HEK293 (cell line): ENCODE results near the gene FAM83D.

Source experiments
- ZNF132 ChIP-seq: fragments of 450-650 bp; formaldehyde crosslinking; IDR thresholded peaks from 2 replicates; pipeline ENCODE4 v1.5.1; 2017; ENCODE audit warnings: missing biosample characterization, missing genetic modification characterization, borderline replicate concordance
- ZNF138 ChIP-seq: fragments of 450-650 bp; formaldehyde crosslinking; IDR thresholded peaks from 2 replicates; pipeline ENCODE4 v1.5.1; 2016; ENCODE audit warnings: missing biosample characterization, missing genetic modification characterization, borderline replicate concordance
- ZNF184 ChIP-seq: fragments of 450-650 bp; IDR thresholded peaks from 2 replicates; pipeline ENCODE4 v1.5.1; 2018; ENCODE audit warnings: missing biosample characterization, mild to moderate bottlenecking, missing genetic modification characterization
- ZNF274 ChIP-seq, 2 experiments: fragments of 200-500 bp in 1 of 2; fragments of 450-650 bp in 1 of 2; sonication (Bioruptor generic) in 1 of 2; formaldehyde crosslinking in 1 of 2; IDR thresholded peaks; 2 replicates each; pipeline versions ENCODE4 v1.5.1 to v1.6.1; 2014 to 2016; ENCODE audit warnings: borderline replicate concordance in 1 of 2, inconsistent platforms in 1 of 2, low read length in 1 of 2, missing biosample characterization in 1 of 2, missing genetic modification characterization in 1 of 2
- ZNF510 ChIP-seq: fragments of 450-650 bp; formaldehyde crosslinking; IDR thresholded peaks from 2 replicates; pipeline ENCODE4 v1.5.1; 2018; ENCODE audit warnings: mild to moderate bottlenecking, missing genetic modification characterization, missing biosample characterization; ENCODE audit not compliant: insufficient replicate concordance
- TF ChIP-seq, protein P1 (sequence below): fragments of 450-650 bp; formaldehyde crosslinking; IDR thresholded peaks from 2 replicates; pipeline ENCODE4 v1.5.1; 2016; ENCODE audit warnings: missing biosample characterization, missing genetic modification characterization
- TF ChIP-seq, protein P2 (sequence below): sonication (generic); formaldehyde crosslinking; IDR thresholded peaks from 2 replicates; pipeline ENCODE4 v1.8.1; 2022; ENCODE audit warnings: mild to moderate bottlenecking, moderate library complexity, missing genetic modification reagents
- TF ChIP-seq, protein P3 (sequence below): fragments of 450-650 bp; formaldehyde crosslinking; IDR thresholded peaks from 2 replicates; pipeline ENCODE4 v1.5.1; 2016; ENCODE audit warnings: missing biosample characterization, missing genetic modification characterization
- TF ChIP-seq, protein P4 (sequence below): fragments of 450-650 bp; formaldehyde crosslinking; IDR thresholded peaks from 2 replicates; pipeline ENCODE4 v1.5.1; 2016; ENCODE audit warnings: missing biosample characterization, missing genetic modification characterization

DNA sequence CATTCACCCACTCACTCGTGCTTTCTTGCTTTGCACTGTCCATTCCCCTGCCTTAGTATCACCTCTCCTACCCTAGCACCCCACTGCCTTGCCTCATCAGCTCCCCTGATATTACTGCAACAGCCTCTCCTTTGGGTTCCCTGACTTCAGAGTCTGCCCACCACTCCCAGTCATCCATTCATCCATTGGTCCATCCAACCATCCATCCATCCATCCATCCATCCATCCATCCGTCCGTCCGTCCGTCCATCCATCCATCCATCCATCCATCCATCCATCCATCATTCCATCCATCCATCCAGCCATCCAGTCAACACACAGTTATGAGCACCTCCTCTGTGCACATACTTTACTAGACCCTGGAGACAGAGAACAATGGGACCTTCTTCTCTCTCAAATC is 22.9 kb upstream of the FAM83D start:
- TF ChIP-seq, protein P1, sequence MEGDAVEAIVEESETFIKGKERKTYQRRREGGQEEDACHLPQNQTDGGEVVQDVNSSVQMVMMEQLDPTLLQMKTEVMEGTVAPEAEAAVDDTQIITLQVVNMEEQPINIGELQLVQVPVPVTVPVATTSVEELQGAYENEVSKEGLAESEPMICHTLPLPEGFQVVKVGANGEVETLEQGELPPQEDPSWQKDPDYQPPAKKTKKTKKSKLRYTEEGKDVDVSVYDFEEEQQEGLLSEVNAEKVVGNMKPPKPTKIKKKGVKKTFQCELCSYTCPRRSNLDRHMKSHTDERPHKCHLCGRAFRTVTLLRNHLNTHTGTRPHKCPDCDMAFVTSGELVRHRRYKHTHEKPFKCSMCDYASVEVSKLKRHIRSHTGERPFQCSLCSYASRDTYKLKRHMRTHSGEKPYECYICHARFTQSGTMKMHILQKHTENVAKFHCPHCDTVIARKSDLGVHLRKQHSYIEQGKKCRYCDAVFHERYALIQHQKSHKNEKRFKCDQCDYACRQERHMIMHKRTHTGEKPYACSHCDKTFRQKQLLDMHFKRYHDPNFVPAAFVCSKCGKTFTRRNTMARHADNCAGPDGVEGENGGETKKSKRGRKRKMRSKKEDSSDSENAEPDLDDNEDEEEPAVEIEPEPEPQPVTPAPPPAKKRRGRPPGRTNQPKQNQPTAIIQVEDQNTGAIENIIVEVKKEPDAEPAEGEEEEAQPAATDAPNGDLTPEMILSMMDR, result no peak
- TF ChIP-seq, protein P2, sequence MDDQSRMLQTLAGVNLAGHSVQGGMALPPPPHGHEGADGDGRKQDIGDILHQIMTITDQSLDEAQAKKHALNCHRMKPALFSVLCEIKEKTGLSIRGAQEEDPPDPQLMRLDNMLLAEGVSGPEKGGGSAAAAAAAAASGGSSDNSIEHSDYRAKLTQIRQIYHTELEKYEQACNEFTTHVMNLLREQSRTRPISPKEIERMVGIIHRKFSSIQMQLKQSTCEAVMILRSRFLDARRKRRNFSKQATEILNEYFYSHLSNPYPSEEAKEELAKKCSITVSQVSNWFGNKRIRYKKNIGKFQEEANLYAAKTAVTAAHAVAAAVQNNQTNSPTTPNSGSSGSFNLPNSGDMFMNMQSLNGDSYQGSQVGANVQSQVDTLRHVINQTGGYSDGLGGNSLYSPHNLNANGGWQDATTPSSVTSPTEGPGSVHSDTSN (CRISPR knock-in tag), result no peak
- no peak for TF ChIP-seq ZNF138
- no peak for TF ChIP-seq ZNF274 (IDR thresholded peaks at IDR 0.05; ENCODE audit: low read length)
- no peak for TF ChIP-seq ZNF274 (tag by site-specific recombination; IDR thresholded peaks at IDR 0.05; ENCODE audit: borderline replicate concordance)
- TF ChIP-seq, protein P3, sequence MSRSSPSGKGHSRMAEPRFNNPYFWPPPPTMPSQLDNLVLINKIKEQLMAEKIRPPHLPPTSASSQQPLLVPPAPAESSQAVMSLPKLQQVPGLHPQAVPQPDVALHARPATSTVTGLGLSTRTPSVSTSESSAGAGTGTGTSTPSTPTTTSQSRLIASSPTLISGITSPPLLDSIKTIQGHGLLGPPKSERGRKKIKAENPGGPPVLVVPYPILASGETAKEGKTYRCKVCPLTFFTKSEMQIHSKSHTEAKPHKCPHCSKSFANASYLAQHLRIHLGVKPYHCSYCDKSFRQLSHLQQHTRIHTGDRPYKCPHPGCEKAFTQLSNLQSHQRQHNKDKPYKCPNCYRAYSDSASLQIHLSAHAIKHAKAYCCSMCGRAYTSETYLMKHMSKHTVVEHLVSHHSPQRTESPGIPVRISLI (tag by site-specific recombination), result no peak
- no peak for TF ChIP-seq ZNF184 (tag by site-specific recombination)
- TF ChIP-seq, protein P4, sequence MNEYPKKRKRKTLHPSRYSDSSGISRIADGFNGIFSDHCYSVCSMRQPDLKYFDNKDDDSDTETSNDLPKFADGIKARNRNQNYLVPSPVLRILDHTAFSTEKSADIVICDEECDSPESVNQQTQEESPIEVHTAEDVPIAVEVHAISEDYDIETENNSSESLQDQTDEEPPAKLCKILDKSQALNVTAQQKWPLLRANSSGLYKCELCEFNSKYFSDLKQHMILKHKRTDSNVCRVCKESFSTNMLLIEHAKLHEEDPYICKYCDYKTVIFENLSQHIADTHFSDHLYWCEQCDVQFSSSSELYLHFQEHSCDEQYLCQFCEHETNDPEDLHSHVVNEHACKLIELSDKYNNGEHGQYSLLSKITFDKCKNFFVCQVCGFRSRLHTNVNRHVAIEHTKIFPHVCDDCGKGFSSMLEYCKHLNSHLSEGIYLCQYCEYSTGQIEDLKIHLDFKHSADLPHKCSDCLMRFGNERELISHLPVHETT (tag by site-specific recombination), result no peak
- no peak for TF ChIP-seq ZNF510 (tag by site-specific recombination)
- no peak for TF ChIP-seq ZNF132 (tag by site-specific recombination)
